GM21576 (cell line): ENCODE data around the gene UBTF.
"Not testable (repeated sequence)": the region's sequence is repeated elsewhere in the genome, so short reads cannot be mapped to it uniquely, and the experiment has no call there.

Source experiments
- ATAC-seq: cut with Tn5 transposase; IDR thresholded peaks from one replicate; pipeline ENCODE4 v1.9.1; 2021; ENCODE audit warnings: mild to moderate bottlenecking, moderate library complexity; ENCODE audit not compliant: unreplicated experiment

UBTF gene

GRCh38 chr17:44247440-44247841 is 28.0 kb upstream of the UBTF start:
- no peak for ATAC-seq

- ATAC-seq = no peak
Observed at GRCh38 chr17:44241106-44241624, 21.7 kb upstream of the UBTF start.

DNA sequence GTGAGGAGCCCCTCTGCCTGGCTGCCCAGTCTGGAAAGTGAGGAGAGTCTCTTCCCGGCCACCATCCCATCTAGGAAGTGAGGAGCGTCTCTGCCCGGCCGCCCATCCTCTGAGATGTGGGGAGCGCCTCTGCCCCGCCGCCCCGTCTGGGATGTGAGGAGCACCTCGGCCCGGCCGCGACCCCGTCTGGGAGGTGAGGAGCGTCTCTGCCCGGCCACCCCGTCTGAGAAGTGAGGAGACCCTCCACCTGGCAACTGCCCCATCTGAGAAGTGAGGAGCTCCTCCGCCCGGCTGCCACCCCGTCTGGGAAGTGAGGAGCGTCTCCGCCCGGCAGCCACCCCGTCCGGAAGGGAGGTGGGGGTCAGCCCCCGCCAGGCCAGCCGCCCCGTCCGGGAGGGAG is 18.4 kb upstream of the UBTF start:
- ATAC-seq = not testable (repeated sequence)

- ATAC-seq = no peak
Observed at GRCh38 chr17:44236444-44236991, 17.0 kb upstream of the UBTF start.

GRCh38 chr17:44235583-44235936 is 16.1 kb upstream of the UBTF start:
- no peak for ATAC-seq

DNA sequence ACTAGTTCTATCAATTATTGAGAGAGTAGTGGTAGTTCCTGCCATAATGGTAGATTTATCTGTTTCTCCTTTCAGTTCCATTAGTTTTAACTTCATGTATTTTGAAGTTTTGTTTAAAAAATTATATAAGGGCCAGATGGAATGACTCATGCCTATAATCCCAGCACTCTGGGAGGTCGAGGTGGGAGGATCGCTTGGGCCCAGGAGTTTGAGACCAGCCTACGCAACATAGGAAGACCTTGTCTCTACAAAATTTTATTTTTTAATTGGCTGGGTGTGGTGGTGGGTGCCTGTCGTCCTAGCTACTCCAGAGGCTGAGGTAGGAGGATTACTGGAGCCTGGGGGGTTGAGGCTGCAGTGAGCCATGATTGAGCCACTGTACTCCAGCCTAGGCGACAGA is 14.1 kb upstream of the UBTF start:
- ATAC-seq = no peak

GRCh38 chr17:44232061-44232460 is 12.6 kb upstream of the UBTF start:
- no peak for ATAC-seq

DNA sequence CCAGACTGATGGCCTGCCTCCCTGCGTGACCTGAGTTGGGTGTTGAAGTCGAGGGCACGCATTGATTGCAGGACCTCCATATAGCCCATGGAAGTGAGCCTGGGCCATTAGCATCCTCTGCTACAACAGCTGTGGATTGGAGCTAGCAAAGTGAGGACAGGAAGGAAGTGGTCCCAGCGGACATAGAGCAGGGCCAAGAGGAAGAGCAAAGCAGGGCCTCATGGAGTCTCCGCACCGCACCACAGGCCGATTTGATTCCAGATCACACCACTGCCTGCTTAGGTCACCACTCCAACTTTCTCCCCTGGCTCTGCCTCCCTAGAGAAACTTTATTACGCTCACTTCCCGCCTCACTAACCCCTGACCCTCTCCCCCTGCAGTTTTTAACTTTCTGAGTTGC is 10.7 kb upstream of the UBTF start:
- no peak for ATAC-seq

DNA sequence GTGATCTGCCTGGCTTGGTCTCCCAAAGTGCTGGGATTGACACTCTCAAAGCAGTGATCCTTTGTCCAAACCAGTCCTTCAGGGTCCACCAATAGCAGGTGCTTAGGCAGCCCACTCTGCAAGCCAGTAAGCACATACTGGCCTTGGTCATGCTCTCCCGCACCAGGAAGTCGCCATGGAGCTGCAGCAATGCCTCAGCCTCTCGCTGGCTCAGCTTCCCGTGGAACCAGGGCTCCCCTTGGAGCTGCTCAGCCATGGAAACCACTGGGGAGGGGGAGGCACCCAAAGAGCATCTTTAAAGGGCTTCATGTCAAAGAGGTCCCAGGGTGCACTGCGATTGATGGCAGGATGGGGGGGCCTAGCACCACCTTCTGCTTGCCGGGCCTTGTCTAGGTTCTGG is 9.6 kb upstream of the UBTF start:
- ATAC-seq = no peak

DNA sequence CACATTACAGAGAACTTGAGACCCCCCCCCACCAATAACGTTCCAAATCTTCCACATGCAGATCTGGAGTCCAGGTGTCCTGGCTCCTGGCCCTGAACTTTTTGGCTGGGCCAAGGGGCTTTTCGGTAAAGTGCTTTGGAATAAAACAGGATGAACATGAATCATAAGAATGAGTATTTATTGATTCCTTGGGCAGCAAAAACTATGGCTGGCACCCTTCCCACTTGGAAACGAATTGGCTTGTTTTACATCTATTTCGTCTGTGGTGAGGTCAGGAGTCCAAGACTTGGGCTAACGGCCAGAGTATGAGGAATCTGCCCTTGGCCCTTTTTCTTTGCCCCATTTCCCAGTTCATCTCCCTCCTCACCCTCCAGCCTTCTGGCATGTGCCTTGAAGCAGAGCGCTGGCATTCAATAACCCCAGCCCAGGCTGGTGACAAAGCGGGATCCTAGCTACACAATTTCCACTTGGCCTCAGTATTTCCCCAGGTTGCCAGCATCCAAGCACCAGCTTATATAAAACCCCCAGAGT is 4.1 kb upstream of the UBTF start:
- no peak for ATAC-seq

DNA sequence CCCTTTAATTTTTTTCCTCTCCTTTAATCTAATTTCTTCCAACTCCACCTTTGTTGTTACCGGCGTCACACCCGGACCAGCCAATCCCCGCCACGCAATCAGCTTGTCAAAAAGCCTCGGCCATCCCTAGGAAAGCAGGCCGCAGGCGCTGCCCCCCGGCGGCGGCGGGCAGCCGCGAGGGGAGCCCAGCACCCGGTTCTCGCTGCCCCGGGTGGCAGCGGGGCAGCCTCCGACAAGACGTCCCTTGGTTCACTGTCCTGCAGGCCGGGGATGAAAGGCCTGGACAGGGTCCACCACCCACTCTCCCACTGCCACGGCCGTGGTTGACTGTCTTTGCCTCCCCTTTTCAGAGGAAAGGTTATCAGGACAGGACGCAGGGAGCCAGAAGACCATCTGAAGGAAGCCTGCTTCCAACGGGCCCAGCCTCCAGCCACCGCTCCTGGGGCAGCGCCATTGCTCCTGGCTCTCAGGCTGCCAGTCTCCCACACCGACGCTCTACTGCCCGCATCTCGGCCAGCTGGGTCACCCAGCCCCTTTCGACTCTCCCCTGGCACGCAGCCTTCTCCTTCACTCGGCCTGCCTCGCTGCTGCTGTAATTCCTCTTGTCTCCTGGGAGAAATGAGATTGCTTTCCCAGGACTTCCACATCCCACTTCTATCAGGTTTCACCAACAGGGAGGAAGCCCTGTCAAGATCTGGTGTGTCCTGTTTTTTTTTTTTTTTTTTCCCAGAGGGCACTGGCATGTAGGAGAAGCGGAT is 2.8 kb upstream of the UBTF start:
- ATAC-seq = no peak

- no peak for ATAC-seq
Observed at GRCh38 chr17:44221862-44222111, 2.3 kb upstream of the UBTF start.

DNA sequence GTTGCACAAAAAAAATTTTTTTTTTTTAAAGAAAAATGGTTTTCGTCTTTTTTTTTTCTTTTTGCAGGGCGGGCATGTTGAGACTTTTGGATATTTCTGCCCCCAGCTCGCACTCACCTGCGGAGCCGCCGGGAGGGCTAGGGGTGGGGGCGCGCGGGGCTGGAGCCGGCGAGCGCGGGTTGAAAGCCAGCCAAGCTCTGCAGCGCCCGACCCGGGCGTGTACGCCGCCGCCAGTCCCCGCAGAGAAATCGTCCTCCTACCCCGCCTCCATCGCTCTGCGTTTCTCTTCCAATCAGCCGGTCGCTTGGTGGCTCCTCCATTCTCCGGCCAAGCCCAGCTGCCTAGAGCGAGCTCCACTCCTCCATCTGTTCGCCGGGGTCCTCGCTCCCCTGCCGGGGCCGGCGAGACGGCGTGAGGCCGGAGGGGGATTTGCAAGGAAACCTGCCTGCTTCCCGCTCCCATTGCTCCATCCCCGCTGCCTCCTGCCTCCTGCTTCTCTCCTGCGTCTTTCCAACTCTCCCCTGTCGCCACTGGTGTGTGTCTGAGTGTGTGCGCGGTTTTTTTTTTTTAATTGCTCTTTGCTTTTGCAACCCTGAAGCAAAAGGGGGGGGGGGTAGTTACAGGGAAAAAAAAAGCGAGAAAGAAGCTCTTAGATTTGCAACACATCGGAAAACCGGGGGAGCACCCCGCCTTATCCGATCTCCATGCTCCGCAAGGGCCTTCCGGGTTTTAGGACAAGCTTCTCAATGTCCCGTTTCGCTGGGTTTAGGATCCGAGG is 1.8 kb upstream of the UBTF start:
- ATAC-seq = no peak

DNA sequence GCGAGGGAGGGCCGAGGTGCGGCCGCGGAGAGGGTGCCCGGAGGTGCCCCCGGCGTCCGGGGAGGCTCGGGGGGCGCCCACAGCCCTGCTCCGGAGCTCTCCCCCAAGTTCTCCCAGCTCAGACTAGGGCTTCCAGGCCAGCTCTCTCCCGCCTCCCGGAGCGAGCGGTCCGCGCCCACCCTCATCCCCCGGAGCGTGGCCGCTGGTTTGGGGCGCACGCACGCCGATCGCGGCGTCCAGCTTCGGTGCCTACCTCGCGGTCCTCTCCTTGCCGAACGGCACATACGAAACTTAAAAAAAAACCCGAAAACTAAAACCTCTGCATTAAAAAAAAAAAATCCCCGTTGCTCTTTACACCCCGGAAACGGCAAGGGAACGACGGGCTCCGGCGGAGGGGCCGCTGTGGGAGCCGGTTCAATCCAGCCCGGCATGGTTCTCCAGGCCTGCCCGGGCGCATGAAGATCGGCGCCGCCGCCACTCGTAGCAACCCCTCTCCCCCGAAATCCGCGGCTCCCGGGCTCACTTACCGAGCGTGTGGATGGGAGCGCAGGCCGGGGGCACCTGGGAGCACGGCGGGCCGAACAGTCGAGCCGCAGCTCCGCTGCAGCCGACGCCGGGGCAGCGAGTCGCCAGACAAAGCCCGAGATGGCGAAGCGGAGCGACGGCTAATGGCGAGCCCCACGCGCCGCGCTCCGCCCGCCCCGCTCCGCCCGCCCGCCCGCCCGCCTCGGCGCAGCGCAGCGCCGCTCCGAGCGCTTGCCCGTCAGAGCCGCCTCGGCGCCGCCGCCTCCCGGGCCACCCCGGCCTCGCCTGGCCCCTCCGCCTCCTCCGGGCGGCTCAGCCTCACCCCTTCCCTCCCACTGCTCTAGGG is 973 bp upstream of the UBTF start:
- ATAC-seq = no peak

- peak; percentile 24 for ATAC-seq
Observed at GRCh38 chr17:44219108-44219615, 313 bp downstream of the UBTF start.

DNA sequence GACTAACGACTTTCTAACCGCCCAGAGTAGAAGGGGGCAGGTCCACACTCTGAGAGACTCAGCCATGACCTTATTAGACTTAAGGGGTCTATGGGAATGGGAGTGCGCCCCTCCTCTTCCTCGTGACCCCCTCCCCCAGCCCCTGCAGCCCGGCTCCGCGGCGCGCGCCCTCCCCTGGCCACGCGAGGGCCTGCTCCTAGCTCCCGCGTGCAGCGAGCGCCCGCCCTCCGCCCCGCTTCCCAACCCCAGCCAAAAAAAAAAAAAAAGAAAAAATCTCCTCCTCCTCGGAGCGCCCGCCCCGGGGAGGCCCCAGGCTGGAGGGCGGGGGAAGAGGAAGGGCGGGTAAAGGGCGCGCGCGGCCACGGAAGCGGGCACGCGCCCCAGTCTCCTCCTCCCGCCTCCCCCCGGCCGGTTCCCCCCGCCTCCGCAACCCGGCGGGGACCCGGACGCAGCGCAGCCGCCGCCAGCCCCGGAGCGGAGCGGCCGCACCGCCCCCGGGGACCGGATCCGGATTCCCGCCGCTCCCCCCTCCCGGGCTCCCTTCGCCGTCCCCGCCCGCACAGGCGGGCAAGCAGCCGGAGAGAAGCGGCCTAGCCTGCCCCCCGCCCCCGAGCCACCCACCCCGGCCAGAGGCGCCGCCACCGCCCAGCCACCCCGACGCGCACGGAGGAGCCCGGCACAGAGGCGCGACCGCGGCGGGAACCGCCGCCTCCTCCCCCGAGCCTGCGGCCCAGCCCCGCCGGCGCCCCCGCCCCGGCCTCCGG is 949 bp downstream of the UBTF start:
- peak; percentile 26 for ATAC-seq

- no peak for ATAC-seq
Observed at GRCh38 chr17:44217738-44218343, 1.6 kb downstream of the UBTF start.

GRCh38 chr17:44216694-44217093 is 2.8 kb downstream of the UBTF start:
- ATAC-seq = no peak

- no peak for ATAC-seq
Observed at GRCh38 chr17:44216173-44216572, 3.3 kb downstream of the UBTF start.

GRCh38 chr17:44214896-44215295 is 4.6 kb downstream of the UBTF start:
- no peak for ATAC-seq
